CD4-positive, alpha-beta T cell treated with Interleukin-2 at 100 ng/mL for 4 hours (primary cell): ENCODE measurements around the gene WRNIP1.
A peak's percentile ranks its signal among the peaks of the same experiment; 100 is the strongest.
"Not testable (repeated sequence)": the region's sequence is repeated elsewhere in the genome, so short reads cannot be mapped to it uniquely, and the experiment has no call there.

Experiments used
- DNase-seq: peaks from one replicate; pipeline ENCODE4 v3.0.0-alpha.2; 2020; ENCODE audit warnings: low spot score

Gene WRNIP1

DNA sequence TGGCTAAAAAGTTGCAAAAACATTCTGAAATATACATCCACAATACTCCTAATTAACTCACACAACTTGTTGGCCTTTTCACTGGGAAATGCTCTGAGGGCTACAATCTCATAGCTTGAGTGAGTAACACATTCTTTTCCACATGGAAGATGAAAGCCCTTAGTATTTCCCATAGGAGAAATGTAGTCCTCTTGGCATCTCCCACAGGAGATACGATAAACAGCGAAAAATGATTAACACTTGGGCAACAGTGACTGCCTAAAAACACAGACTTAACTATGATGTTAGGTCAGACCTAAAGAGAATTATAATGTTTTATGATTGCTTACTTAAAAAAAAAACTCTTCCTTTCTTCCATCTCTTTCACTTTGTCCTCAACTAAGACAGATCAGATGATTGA, 23.4 kb upstream of the WRNIP1 start:
- no peak for DNase-seq

DNA sequence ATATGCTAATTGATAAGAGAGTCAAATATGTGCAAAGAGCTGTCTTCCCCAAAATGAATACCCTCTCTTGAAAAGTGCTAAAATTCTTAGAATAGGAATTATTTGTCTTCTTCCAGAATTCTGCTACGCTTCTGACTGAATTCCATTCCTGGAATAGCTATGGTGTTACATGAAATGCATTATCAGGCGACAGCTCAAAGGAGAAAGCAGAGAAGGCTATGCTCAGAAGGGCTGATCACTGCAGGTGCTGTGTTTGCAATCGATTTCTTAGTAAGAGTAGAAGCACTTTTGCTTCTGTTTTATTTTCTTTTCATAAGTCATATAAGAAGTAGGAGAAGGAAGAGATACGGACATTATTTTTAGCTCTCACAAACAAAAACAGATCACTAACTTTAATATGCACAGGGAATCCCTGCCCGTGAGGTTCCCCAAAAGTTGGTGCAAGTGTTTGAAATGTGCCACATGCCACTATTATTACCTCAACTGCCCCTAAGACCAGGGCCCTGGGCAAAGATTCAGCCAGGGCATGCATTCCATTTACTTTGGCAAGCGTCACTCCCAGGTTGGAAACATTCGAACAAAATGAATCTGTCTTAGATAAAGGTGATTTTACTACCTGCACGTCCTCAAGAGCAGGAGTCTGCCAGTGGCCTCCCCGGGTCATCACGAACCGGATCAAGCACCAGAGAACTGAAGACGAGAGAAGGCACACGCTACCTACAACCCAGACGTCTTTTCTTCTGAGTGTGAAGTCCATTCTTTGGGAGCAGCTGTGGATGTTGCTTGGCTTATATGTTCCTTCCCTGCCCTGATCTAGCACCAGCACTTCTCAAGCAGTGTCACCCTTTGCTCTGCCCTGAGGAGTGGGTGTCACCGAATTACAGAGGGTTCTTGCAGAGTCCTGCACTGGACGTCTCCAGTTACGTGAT, 21.6 kb upstream of the WRNIP1 start:
- no peak for DNase-seq

DNA sequence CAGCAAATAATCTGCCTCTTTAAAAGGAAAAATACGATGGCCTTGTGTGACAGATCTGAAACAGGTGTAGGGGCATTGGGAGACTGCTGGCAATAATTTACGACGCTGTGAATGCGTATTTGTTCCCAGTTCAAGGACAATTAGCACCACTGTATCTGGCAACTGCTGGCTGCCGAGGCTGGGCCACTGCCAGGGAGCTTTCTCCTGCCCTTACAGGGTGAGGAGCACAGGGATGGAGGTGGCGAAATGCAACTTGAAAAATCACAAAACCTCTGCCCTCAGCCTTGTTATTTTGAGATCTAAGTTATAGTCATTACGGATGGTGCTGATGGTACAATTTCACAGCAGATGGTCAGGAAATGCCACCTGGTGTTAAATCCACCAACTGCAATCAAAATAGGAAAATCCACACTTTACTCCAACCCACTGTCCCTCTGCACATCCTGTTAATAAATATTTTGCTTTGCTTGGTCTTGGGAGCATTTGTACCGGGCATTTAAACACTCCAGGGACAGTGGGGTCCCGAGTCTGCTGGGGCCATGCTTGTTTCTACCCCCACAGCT, 20.9 kb upstream of the WRNIP1 start:
- no peak for DNase-seq

DNA sequence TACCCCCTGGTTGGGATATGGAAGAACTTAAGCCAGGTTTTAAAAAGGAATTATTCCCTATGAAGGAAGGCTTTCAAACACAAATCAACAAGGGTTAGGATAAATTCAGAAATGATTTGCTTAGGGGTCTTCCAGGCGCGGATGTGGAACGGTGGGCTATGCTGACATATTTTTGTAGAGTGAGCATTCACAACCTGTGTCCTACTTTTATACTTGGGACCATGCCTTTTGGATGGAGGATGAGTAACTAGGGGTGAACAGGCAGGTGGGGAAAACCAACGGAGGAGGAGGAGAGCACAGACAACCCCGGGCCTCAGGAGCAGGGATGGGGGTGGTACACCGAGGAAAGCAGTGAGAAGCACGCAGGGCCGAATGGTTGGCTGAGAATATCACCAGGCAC, 20.4 kb upstream of the WRNIP1 start:
- DNase-seq = no peak

DNA sequence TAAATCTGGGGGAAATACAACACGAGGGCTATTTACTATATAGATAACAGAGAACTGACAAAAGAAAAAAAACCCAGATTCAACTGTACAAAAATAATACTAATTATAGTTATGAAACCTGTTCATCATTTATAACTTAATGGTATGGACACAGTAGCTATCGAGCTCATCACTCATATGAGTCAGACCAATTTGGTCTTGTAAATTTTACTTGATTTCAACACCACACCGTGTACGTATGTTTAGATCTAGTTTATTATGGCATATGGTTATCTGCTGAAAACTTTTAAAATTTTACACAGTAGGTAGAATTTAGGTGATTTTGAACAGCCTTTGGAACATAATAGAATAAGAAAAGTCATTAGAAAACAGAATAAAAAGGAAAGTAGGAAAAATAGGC, 19.9 kb upstream of the WRNIP1 start:
- DNase-seq = no peak

DNA sequence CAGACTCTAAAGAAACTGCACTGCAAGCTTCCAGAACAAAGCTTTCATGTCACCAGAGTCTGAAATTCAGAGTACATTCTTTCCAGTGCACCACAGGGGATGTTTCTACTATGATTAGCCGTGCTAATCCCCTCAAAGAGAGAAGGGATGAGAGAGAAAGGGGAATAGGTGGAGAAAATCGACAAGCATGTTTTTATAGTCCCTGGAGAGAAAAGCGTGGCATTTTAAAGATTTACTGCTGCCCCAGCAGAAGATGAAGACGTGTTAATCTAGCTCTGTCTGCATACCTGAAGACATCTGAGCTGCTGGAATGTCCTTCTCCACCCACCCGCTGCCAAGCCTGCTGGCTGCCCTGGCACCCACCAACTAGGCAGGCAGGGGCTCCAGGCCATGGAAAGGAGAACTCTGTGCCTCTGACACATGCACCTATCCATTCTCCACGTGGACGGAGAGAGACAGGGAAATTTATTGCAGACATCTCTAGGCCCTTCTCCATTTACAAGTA, 18.6 kb upstream of the WRNIP1 start:
- DNase-seq = no peak

DNA sequence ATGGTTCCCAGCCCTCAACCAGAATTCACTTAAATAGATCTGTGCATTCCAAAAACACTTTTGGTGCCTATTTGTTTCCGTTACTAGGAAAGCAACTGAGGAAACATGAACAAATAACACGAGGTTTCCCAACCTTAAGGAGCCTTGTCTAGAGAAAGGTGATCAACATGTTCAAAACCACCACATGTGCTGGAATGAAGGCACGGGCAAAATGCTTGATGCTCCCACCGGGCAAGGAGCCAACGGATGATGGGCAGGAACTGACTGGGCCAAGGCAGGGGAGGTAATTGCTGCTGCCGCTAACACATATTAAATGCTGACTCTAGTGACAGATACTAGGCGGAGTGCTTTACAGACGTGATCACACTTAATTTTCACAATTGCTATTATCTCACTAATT, 17.0 kb upstream of the WRNIP1 start:
- no peak for DNase-seq

DNA sequence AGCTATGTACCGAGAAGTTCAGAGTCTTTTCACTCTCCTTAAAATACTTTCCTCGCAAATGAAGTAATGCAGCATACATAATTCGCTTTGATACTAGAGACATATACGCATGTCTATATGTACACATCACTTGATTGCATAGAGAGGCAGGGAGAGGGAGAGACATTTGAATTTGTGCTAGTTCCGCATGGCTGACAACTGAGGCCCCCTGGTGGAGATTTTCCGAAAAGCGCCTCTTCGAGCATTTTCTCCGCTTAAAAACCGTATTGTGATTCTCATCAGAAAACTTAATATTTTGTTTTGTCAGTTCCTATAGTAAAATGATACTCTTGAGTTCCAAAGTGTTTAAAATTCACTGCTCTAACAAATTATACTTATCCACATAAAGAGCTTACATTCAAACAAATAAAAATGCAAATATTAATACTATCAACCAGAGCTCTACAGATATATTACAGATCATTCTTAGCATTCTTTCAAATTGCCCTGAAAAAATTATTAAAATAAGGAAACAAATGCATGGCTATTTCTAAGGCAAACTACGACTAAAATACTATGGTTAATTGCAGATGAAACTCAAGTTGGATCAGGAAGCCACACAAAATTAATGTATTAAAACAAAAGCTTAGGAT, 15.1 kb upstream of the WRNIP1 start:
- DNase-seq = peak; percentile 80

DNA sequence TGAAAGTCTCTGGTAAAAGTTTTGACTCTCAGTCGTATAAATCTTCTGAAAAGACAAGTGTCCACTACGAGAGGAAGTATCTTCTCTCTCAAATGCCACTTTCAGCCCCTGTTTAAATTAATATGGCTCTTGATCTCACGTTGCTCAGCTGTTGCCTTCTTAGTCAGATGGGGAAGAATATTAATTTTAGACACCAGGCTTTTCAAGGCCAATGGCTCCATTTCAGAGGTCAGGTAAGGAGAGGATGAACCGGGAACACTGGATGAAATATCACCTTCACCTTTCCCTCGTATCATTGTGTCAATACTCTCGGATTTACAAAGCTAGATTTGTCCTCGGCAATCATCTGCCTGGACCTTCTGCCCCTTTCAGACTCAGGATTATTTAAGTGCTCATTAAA, 14.4 kb upstream of the WRNIP1 start, which contains the start of gene MYLK4:
Gene MYLK4, minus strand, starts transcription at position 91 of the 400 bp plus-strand sequence. CDS start 1,628 bp downstream, outside the sequence.
- no peak for DNase-seq

DNA sequence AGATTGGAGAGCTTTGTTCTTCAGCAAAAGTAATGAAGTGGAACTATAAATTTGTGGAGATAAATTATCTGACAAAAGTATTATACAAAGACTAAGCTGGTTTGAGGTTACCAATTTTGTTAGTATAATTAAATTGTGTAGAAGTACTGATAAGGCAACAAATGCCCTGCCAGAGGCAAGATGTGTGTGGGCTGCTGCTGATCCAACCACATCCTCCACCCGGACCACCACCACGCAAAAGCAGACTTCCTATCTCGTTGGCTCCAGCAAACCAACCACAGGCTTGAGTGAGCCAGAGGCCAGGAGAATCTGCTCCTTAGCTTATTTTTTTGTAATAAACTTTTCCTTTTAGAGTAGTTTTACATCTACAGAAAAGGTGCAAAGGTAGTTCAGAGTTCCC, 13.3 kb upstream of the WRNIP1 start:
- no peak for DNase-seq

DNA sequence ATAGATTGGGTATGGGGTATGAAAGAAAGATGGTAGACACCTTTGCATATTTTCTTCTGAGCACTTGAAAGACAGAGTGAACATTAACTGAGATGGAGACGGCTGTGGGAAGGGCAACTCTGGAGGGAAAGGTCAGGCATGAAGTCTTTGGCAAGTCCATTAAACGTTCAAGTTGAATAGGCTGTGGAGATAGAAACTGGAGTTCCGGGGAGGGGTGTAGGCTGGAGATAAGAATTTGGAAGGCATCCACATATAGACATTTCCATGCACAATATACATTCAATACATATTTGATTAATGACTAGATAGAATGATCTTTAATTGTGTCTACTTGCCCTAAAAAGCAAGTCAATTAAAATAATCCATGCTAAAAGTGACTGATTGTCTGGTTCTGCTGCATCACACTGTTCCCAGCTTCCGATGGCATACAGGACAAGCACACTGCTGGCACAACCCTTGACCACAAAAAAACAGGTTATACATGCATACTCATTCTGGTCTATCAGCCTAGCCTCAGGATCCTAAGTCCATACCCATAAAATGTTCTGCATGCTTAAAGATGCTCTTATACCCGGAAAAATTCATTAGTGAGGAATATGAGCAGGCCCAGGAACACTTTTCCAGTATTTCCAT, 12.6 kb upstream of the WRNIP1 start:
- no peak for DNase-seq

DNA sequence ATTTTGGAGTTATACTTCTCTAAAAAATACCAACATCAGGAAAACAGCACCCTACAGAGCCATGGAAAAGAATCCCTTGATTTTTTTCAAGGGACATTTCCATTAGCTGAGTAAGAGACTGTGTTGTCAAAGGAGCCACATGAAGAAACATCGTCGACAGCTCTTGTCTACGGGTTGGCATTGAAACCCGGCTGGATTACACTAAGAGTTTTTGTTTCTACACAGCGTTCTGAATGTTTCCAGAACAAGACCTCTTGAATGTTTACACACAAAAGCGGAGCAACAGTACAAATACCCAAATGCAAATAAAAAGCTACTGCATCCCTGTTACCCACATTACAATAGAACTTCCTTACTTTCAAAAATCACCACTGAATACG, 12.1 kb upstream of the WRNIP1 start:
- DNase-seq = no peak

DNA sequence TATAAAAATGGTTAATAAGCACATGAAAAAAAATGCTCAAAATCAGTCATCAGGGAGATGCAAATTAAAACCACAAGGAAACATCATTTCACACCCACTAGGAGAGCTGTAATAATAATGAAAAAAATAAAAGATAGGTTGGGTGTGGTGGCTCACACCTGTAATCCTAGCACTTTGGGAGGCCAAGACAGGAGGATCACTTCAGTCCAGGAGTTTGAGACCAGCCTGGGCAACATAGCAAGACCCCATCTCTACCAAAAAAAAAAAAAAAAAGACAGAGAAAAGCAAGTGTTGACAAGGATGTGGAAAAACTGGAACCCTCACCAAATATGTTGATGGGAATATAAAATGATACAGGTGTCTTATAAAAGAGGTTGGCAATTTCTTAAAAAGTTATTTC, 11.4 kb upstream of the WRNIP1 start:
- no peak for DNase-seq

DNA sequence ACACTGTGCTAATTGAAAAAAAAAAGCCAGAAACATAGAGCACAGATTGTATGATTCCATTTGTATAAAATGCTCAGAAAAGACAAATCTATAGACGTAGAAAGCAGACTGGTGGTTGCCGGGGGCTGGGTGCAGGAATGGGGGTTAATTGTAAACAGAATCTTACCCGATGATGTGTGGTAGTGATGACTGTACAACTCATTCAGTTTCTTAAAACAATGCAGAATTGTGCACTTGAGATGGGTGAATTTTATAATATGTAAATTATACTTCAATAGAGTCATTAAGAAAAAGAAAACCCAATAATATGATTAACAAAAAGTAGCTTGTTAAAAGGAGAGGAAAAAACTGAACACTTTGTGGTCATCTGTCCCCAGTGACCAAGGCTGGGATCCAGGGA, 10.8 kb upstream of the WRNIP1 start:
- DNase-seq = no peak

DNA sequence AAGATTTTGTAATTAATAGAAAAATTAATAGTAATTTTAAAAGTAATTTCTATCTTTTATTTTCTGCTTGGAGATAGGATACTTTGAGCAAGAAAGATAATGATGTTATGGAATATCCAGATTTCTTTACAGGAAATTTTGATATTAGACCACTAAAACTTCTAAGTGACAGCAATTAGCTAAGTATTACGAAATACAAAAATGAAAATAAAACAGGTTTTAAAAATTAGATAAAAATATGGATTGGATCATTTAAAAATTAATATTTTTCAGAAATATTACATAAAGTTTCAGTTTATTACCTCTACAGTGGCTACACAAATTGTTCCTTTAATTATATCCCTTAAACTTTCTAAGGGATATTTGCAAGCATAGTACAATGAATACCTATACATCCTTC, 10.3 kb upstream of the WRNIP1 start:
- no peak for DNase-seq

DNA sequence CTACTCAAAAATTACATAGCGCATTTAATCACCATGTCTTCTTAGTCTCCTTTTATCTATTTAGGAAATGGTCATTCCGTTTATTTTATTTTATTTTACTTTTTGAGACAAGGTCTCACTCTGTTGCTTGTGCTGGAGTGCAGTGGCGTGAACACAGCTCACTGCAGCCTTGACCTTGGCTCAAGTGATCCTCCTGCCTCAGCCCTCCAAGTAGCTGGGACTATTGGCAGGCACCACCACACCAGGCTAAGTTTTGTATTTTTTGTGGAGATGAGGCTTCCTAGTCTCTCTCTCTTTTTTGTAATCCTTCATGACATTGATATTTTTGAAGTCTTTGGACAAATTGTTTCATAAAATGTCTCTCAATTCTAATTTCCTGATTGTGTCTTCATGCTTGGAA, 9.7 kb upstream of the WRNIP1 start:
- no peak for DNase-seq

DNA sequence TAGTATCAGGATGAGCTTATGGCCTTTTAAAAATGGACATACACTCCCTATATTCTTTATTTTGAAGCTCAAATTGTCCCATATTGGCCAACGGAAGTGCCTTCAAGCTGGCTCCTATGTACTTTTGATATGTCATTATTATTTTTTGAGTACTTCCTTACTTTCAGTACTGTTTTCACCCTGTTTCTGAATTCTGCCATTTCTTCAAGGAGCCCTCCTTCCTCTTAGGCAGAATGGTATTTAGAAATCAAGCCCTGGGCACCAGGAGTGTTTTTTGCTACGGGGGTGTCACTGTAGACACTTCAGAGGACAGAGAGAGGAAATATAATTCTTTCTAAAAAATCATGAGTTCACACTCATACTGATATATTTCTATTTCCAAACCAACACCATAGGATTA, 9.0 kb upstream of the WRNIP1 start:
- DNase-seq = no peak

DNA sequence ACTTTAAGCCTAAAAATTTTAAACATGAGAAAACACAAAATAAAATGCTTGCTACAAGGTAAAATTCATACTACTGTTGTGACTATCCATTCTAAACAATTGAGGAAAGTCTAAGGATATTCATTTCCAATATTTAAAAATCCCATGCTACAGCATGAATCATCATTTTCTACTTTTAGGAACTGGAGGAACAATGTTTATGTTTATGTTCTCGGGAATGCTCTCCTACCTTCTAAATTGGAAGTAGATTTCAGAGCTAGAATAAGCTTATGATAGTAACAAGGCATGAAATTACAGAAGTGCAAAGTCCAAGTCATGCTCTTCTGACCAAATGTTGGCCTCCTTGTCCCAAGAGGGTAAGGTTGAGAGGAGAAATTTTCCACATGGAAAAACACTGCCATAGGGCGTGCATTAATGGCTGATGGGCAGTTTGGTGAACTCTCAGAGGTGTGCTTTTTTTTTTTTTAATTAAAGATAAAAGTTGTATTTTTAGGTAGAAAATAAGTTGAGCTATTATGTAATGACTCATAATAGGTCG, 8.4 kb upstream of the WRNIP1 start:
- no peak for DNase-seq

DNA sequence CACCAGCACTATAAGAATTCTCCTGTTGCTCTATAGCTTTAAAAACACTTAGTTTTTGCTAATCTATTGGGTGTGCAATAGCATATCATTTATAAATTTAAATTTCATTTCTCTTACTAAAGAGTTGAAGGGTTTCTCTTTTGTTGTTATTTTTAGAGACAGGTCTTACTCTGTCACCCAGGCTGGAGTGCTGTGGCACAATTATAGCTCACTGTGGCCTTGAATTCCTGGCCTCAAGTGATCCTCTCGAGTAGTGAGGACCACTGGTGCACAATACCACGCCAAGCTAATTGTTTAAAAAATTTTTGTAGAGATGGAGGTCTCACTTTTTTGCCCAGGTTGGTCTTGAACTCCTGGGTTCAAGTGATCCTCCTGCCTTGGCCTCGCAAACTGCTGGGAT, 6.2 kb upstream of the WRNIP1 start:
- no peak for DNase-seq

DNA sequence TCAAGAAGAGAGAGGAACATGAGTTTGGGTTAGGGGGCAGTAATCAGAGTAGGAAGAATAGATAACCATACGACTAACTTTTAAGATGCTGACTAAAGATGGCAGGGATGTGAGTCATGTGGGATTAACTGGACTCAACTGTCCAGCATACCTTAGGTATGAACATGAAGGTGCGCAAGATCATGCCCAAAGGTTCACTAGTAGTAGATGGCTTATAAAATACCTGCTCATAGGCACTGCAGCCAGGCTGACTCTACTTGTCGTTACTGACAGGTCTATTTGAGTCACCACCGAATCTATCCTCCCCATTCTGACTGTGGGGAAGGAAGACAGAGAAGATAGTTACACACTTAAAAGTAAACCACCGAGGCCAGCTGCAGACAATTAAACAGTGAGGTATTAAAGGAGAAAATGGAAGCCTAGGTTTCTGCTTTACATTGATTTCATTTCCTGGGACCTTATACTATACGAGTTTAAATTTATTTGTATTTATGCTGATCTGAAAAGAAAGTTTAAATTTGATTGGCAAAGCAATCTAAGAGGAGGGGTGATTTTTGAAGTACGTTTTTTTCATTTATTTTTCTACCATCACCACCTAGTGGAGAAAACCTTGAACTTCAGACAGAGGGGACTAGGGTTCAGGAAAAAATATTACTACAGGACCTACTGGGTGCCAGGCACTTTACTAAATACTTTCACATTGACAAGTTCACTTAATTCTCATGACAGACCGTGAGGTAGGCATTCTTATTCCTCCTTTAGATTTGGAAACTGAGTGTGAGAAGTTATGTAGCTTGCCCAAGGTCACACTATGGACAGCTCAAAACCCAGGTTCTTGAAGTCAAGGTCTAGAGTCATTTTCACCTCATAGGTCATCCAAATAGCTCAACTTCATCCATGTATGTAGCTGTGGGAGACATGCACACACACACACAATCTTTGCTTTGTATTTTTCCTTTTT, 4.0 kb upstream of the WRNIP1 start:
- peak; percentile 62 for DNase-seq

DNA sequence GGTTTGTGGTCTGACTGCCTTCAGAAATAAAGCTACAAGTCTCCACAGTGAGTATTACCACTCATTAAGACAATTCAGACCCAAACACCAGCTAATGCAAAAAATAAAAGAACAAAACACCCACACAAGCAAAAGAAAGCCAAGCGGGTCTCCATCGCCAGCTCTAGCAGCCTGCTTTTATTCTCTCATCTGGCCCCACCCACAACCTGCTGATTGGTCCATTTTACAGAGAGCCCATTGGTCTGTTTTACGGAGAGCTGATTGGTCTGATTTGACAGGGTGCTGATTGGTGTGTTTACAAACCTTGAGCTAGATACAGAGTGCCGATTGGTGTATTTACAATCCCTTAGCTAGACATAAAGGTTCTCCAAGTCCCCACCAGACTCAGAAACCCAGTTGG, 2.3 kb upstream of the WRNIP1 start:
- DNase-seq = not testable (repeated sequence)
